Measurements from ENCODE around the gene KAZN. TPM values are rescaled to one million over a fixed set of nuclear protein-coding genes. Genes with fewer than 3 reads are reported as not detected.

Gene KAZN
- total and polyA plus RNA-seq, 10 donors: 20.0 to 245 (median 144) TPM

- intact Hi-C loops (cut with DNase I; ENCODE audit: low total_unique reads): loop anchor here (10.0 kb wide), 1 partner anchor 101 kb away; no protein-coding TSS in a partner anchor
- no peaks in the 10 kb centered on the region for H3K9me3 ChIP-seq
- H3K27ac ChIP-seq: peak overlapping the region in 3 of 8 donors; percentile 31 to 76 (median 33)
- 41 to 47% (median 44%) methylated on average over 8 to 9 of the region's 9 CpGs for WGBS, 5 donors
- H3K27me3 ChIP-seq (replicated peaks in 1 of 7): peaks cover 0 to 3% (median 0%) of the 10 kb centered on the region in 7 donors
- TF ChIP-seq POLR2AphosphoS5 (IDR thresholded peaks at IDR 0.05) (no peak), CTCF (IDR thresholded peaks at IDR 0.05 in 8 of 11, conservative IDR thresholded peaks at IDR 0.05 in 3 of 11) (peak; percentile 24 to 93 (median 82))
- H3K4me1 ChIP-seq: peaks cover 8 to 48% (median 24%) of the 10 kb centered on the region in 6 donors
- no peak for DNase-seq
- H3K4me3 ChIP-seq: no peak overlapping the region
- H3K36me3 ChIP-seq: no peaks in the 10 kb centered on the region
Observed at GRCh38 chr1:14915356-14916054, 317.0 kb downstream of the KAZN start.

- WGBS, 5 donors: 88 to 96% (median 91%) methylated on average over 10 of the region's 10 CpGs
- intact Hi-C loops (cut with DNase I; ENCODE audit: low total_unique reads): loop anchor here (10.0 kb wide), 1 partner anchor 104 kb away; no protein-coding TSS in a partner anchor
- Histone ChIP-seq H3K36me3 (no peaks in the 10 kb centered on the region), H3K4me3 (no peak overlapping the region), H3K9me3 (no peaks in the 10 kb centered on the region), H3K4me1 (peaks cover 0 to 37% (median 19%) of the 10 kb centered on the region in 6 donors), H3K27me3 (replicated peaks in 1 of 7) (peaks cover 0 to 31% (median 0%) of the 10 kb centered on the region in 7 donors), H3K27ac (no peak overlapping the region)
- TF ChIP-seq POLR2AphosphoS5 (IDR thresholded peaks at IDR 0.05): no peak
- no peak for DNase-seq
Observed at GRCh38 chr1:14919289-14919688, 320.8 kb downstream of the KAZN start.

- 51 to 76% (median 55%) methylated on average over 5 of the region's 5 CpGs for WGBS, 5 donors
- Histone ChIP-seq H3K9me3 (no peaks in the 10 kb centered on the region), H3K4me1 (peaks cover 0 to 36% (median 20%) of the 10 kb centered on the region in 6 donors), H3K27me3 (replicated peaks in 1 of 7) (peaks cover 0 to 35% (median 3%) of the 10 kb centered on the region in 7 donors), H3K36me3 (no peaks in the 10 kb centered on the region), H3K27ac (no peak overlapping the region), H3K4me3 (no peak overlapping the region)
- TF ChIP-seq POLR2AphosphoS5 (IDR thresholded peaks at IDR 0.05): no peak
- no peak for TF ChIP-seq POLR2A (IDR thresholded peaks at IDR 0.05)
- TF ChIP-seq CTCF (IDR thresholded peaks at IDR 0.05 in 8 of 11, conservative IDR thresholded peaks at IDR 0.05 in 3 of 11): no peak
- no peak for DNase-seq
- intact Hi-C loops (cut with DNase I; ENCODE audit: low total_unique reads): loop anchor here (10.0 kb wide), 2 partner anchors 105 kb away; no protein-coding TSS in a partner anchor
Observed at GRCh38 chr1:14919751-14920150, 321.3 kb downstream of the KAZN start.

- Histone ChIP-seq H3K4me3 (no peak overlapping the region), H3K9me3 (no peaks in the 10 kb centered on the region), H3K27me3 (replicated peaks in 1 of 7) (peaks cover 0 to 48% (median 12%) of the 10 kb centered on the region in 7 donors), H3K36me3 (no peaks in the 10 kb centered on the region), H3K27ac (no peak overlapping the region), H3K4me1 (peaks cover 0 to 40% (median 24%) of the 10 kb centered on the region in 6 donors)
- WGBS, 5 donors: 48 to 63% (median 53%) methylated on average over 7 of the region's 7 CpGs
- intact Hi-C loops (cut with DNase I; ENCODE audit: low total_unique reads): loop anchor here (10.0 kb wide), 1 partner anchor 104 kb away; no protein-coding TSS in a partner anchor
- DNase-seq: no peak
- TF ChIP-seq POLR2A (IDR thresholded peaks at IDR 0.05) (no peak), POLR2AphosphoS5 (IDR thresholded peaks at IDR 0.05) (no peak), CTCF (IDR thresholded peaks at IDR 0.05 in 8 of 11, conservative IDR thresholded peaks at IDR 0.05 in 3 of 11) (no peak)
Observed at GRCh38 chr1:14921057-14921456, 322.6 kb downstream of the KAZN start.
